K562 treated with DMSO at 1 percent for 48 hours (cell line): Measurements from ENCODE around the gene DRD2. TPM values are rescaled to one million over a fixed set of nuclear protein-coding genes. Genes with fewer than 3 reads are reported as not detected.

ENCODE experiments used
- total RNA-seq: library from RNA; unstranded; fragments of 300-600 nt; gene quantifications from 2 replicates; pipeline ENCODE4 v1.2.3, GENCODE V29; 2022; ENCODE audit warnings: low replicate concordance; ENCODE audit errors: extremely low read depth

The DRD2 gene
- total RNA-seq, result not detected in 2 replicates

DNA sequence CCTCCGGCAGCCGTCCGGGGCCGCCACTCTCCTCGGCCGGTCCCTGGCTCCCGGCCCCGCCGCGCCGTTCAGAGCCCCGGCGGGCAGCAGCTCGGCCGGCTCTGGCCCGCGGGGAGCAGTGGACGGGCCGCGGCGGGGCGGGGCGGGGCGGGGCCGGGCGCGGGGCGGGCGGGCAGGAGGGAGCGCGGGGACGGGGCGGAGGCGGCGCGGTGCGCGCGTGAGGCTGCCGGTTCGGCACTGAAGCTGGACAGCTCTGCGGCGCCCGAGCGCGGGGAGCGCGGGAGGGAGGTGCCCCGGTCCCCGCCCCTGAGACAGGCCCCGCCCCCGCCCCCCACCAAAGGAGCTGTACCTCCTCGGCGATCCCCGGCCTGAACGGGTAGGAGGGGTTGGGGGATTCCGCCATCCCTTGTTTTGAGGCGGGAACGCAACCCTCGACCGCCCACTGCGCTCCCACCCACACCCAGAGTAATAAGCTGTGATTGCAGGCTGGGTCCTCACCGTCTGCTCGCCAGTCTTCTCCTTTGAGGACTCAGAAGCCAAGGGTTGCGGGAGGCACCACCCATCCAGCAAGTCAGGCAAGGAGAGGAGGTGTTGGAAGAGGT, at the start of gene DRD2:
Gene DRD2, minus strand, starts transcription at position 239 of the 602 bp plus-strand sequence. CDS start 50,747 bp downstream, outside the sequence.

DNA sequence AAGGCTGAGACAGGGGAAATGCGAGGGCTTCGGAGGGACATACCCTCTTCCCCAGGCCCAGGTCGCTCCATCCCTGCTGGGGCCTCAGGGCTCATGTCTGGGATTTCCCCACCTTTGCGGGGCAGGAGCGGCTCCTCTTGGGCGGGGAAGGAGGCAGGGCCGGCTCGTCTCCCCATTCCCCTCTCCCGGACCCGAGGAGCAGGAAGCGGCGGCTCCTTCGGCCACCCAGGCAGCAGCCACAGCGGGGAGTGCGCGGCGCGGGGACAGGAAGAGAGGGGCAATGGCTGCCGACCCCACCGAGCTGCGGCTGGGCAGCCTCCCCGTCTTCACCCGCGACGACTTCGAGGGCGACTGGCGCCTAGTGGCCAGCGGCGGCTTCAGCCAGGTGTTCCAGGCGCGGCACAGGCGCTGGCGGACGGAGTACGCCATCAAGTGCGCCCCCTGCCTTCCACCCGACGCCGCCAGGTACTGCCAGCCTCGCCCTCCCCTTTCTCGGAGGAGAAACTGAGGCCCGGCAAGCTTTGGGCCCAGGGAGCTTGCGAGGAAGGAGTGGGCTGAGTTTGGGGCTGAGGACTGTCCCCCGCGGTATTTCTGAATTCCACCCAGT, 87.5 kb downstream of the DRD2 start, which contains the start of gene ANKK1:
Gene ANKK1, plus strand, starts transcription at position 175 of the 607 bp plus-strand sequence. Its CDS starts 106 bp downstream, at position 281.

Other genes with a start within 250 kb of the DRD2 start
- not detected in 2 replicates for gene TTC12, start 160.8 kb downstream of the DRD2 start, total RNA-seq
- gene ANKK1, start 87.6 kb downstream of the DRD2 start, total RNA-seq, result not detected in 2 replicates
- gene TMPRSS5, start 230.9 kb upstream of the DRD2 start, total RNA-seq, result not detected in 2 replicates